Mammary epithelial cell (primary cell): Measurements from ENCODE around the gene KRAS.

Experiments
- CTCF ChIP-seq, 2 donors: IDR thresholded peaks in 1 of 2; conservative IDR thresholded peaks in 1 of 2; 2 replicates each; pipeline ENCODE4 v1.5.1; 2011 to 2012; ENCODE audit warnings: inconsistent platforms in 2 of 2, low read length in 2 of 2, mild to moderate bottlenecking in 2 of 2, control low read depth in 1 of 2, low read depth in 1 of 2; ENCODE audit not compliant: insufficient read depth in 1 of 2; ENCODE audit errors: extremely low read depth in 1 of 2
- EZH2 ChIP-seq: IDR thresholded peaks from 2 replicates; pipeline ENCODE4 v1.6.1; 2012; ENCODE audit warnings: low read length, inconsistent platforms, borderline replicate concordance

- TF ChIP-seq CTCF (conservative IDR thresholded peaks at IDR 0.05 in 1 of 2, IDR thresholded peaks at IDR 0.05 in 1 of 2; ENCODE audit: extremely low read depth in 1 of 2, insufficient read depth in 1 of 2, low read depth in 1 of 2, low read length in 2 of 2) (no peak), EZH2 (no peak)
Observed at GRCh38 chr12:25296381-25296780, 45.7 kb upstream of the KRAS start.
